Aorta (tissue), 5 donors: ENCODE measurements around the gene SLC39A3. TPM values are rescaled to one million over a fixed set of nuclear protein-coding genes. Genes with fewer than 3 reads are reported as not detected.

Experiments used
- ATAC-seq: fragments of 200-7000 bp; cut with Tn5 transposase; one replicate; pipeline ENCODE4 v1.9.1; 2022; ENCODE audit warnings: moderate library complexity; ENCODE audit not compliant: low FRiP score
- DNase-seq, 2 donors: peaks; one replicate each; pipeline ENCODE4 v3.0.0-alpha.2; 2020
- H3K27ac ChIP-seq, 2 donors: one replicate each; pipeline ENCODE4 v1.5.1; 2013; ENCODE audit warnings: low read length in 2 of 2, mild to moderate bottlenecking in 2 of 2, moderate library complexity in 2 of 2, control low read depth in 1 of 2, inconsistent platforms in 1 of 2, low read depth in 1 of 2
- H3K27me3 ChIP-seq, 2 donors: one replicate each; pipeline ENCODE4 v1.6.1; 2013; ENCODE audit warnings: control low read depth in 1 of 2, low read length in 1 of 2, mild to moderate bottlenecking in 1 of 2, moderate library complexity in 1 of 2; ENCODE audit not compliant: insufficient read depth in 2 of 2, control insufficient read depth in 1 of 2
- H3K36me3 ChIP-seq, 2 donors: one replicate each; pipeline ENCODE4 v1.6.1; 2013; ENCODE audit warnings: control low read depth in 1 of 2, low read length in 1 of 2, mild to moderate bottlenecking in 1 of 2; ENCODE audit not compliant: insufficient read depth in 2 of 2, control insufficient read depth in 1 of 2
- H3K4me1 ChIP-seq, 2 donors: one replicate each; pipeline ENCODE4 v1.6.1; 2013; ENCODE audit warnings: low read length in 2 of 2, control low read depth in 1 of 2, mild to moderate bottlenecking in 1 of 2, moderate library complexity in 1 of 2; ENCODE audit not compliant: insufficient read depth in 2 of 2, control insufficient read depth in 1 of 2
- H3K4me3 ChIP-seq, 2 donors: one replicate each; pipeline ENCODE4 v1.5.1; 2013; ENCODE audit warnings: low read length in 2 of 2, control low read depth in 1 of 2, mild to moderate bottlenecking in 1 of 2
- H3K9me3 ChIP-seq: one replicate; pipeline ENCODE4 v1.6.1; 2013; ENCODE audit warnings: mild to moderate bottlenecking, low read length; ENCODE audit not compliant: control insufficient read depth
- WGBS, 2 donors: extraction: QIAGEN DNeasy Blood & Tissue Kit; methylation state at CpG; one replicate each; pipeline ENCODE4 v1.1.7; 2013; 5-methylcytosine and 5-hydroxymethylcytosine counted together
- intact Hi-C, 2 donors: fragments of 100-400 bp; cut with DNase I; formaldehyde crosslinking; loops; one replicate each; pipeline versions ENCODE4 v1.14.2 to v1.15.0; 2022
- polyA plus RNA-seq, 2 donors: library from polyadenylated mRNA; stranded (reverse); fragments of 200-250 nt; gene quantifications; one replicate each; pipeline ENCODE4 v1.2.3, GENCODE V29; 2013
- total RNA-seq, 2 donors: library from RNA; stranded (reverse); fragmentation: NEBNext Ultra II Directional; extraction: Animal tissue kit (Norgen Biotek cat#: 25700); gene quantifications; one replicate each; pipeline ENCODE4 v1.2.1, GENCODE V29; 2021
- donor health status: healthy with polysubstance abuse.
- donor health status: Bipolar disorder and iron deficiency.
- donor health status: DM: no; HTN: no; CAD: no.
- donor health status: DM: no; HTN: no; CAD: no.
- donor health status: DM: yes; HTN: yes; CAD: no.

Gene SLC39A3
- total and polyA plus RNA-seq, 4 donors: 6.0 to 19.6 (median 13.9) TPM

- WGBS, 2 donors: 70 to 72% methylated on average over 38 to 40 of the region's 40 CpGs
- no peak overlapping the region for H3K4me3 ChIP-seq
- no peaks in the 10 kb centered on the region for H3K36me3 ChIP-seq
- H3K27ac ChIP-seq: no peak overlapping the region
- DNase-seq (peak in 1 of 2 donors; percentile 70), ATAC-seq (no peak)
- no peaks in the 10 kb centered on the region for H3K4me1 ChIP-seq
- H3K27me3 ChIP-seq: no peaks in the 10 kb centered on the region
- intact Hi-C loops: no loop called here
- no peaks in the 10 kb centered on the region for H3K9me3 ChIP-seq
Measured at GRCh38 chr19:2770055-2771013, 30.5 kb upstream of the SLC39A3 start.

GRCh38 chr19:2769218-2769617, 29.4 kb upstream of the SLC39A3 start:
- no peaks in the 10 kb centered on the region for H3K9me3 ChIP-seq
- intact Hi-C loops: no loop called here
- DNase-seq (no peak), ATAC-seq (no peak)
- H3K4me1 ChIP-seq: no peaks in the 10 kb centered on the region
- no peak overlapping the region for H3K27ac ChIP-seq
- H3K27me3 ChIP-seq: no peaks in the 10 kb centered on the region
- H3K4me3 ChIP-seq: no peak overlapping the region
- 95 to 97% methylated on average over 8 of the region's 8 CpGs for WGBS, 2 donors
- H3K36me3 ChIP-seq: no peaks in the 10 kb centered on the region

- Histone ChIP-seq H3K9me3 (no peaks in the 10 kb centered on the region), H3K27ac (no peak overlapping the region), H3K27me3 (no peaks in the 10 kb centered on the region), H3K4me1 (no peaks in the 10 kb centered on the region), H3K4me3 (no peak overlapping the region), H3K36me3 (peaks cover 0 to under 1% of the 10 kb centered on the region in 2 donors)
- intact Hi-C loops: no loop called here
- 91 to 95% methylated on average over 26 to 29 of the region's 29 CpGs for WGBS, 2 donors
- no peak for DNase-seq
- ATAC-seq: no peak
Measured at GRCh38 chr19:2768365-2769132, 28.7 kb upstream of the SLC39A3 start.

- H3K36me3 ChIP-seq: peaks cover 0 to 2% of the 10 kb centered on the region in 2 donors
- ATAC-seq (no peak), DNase-seq (no peak)
- H3K9me3 ChIP-seq: no peaks in the 10 kb centered on the region
- no peak overlapping the region for H3K27ac ChIP-seq
- intact Hi-C loops: no loop called here
- H3K4me3 ChIP-seq: no peak overlapping the region
- H3K4me1 ChIP-seq: no peaks in the 10 kb centered on the region
- H3K27me3 ChIP-seq: no peaks in the 10 kb centered on the region
- WGBS, 2 donors: 90 to 94% methylated on average over 19 of the region's 19 CpGs
Measured at GRCh38 chr19:2767688-2768087, 27.9 kb upstream of the SLC39A3 start.

GRCh38 chr19:2766594-2767372, 27.0 kb upstream of the SLC39A3 start:
- 95% methylated on average over 33 to 35 of the region's 35 CpGs for WGBS, 2 donors
- no peak overlapping the region for H3K4me3 ChIP-seq
- no peaks in the 10 kb centered on the region for H3K27me3 ChIP-seq
- ATAC-seq (no peak), DNase-seq (no peak)
- intact Hi-C loops: no loop called here
- no peaks in the 10 kb centered on the region for H3K4me1 ChIP-seq
- H3K36me3 ChIP-seq: peaks cover 0 to 2% of the 10 kb centered on the region in 2 donors
- no peak overlapping the region for H3K27ac ChIP-seq
- no peaks in the 10 kb centered on the region for H3K9me3 ChIP-seq

- peaks cover 0 to 2% of the 10 kb centered on the region in 2 donors for H3K36me3 ChIP-seq
- no peaks in the 10 kb centered on the region for H3K4me1 ChIP-seq
- no peak overlapping the region for H3K27ac ChIP-seq
- intact Hi-C loops: no loop called here
- WGBS, 2 donors: 71 to 78% methylated on average over 15 of the region's 15 CpGs
- ATAC-seq: no peak
- no peak overlapping the region for H3K4me3 ChIP-seq
- DNase-seq: no peak
- no peaks in the 10 kb centered on the region for H3K9me3 ChIP-seq
- H3K27me3 ChIP-seq: no peaks in the 10 kb centered on the region
Measured at GRCh38 chr19:2765376-2765775, 25.6 kb upstream of the SLC39A3 start.

GRCh38 chr19:2764945-2765344, 25.1 kb upstream of the SLC39A3 start:
- H3K36me3 ChIP-seq: peaks cover 0 to 2% of the 10 kb centered on the region in 2 donors

GRCh38 chr19:2763687-2764086, 23.9 kb upstream of the SLC39A3 start:
- intact Hi-C loops: no loop called here
- no peak for DNase-seq
- Histone ChIP-seq H3K27ac (no peak overlapping the region), H3K9me3 (no peaks in the 10 kb centered on the region), H3K4me3 (no peak overlapping the region), H3K27me3 (no peaks in the 10 kb centered on the region), H3K4me1 (no peaks in the 10 kb centered on the region), H3K36me3 (peaks cover 0 to 2% of the 10 kb centered on the region in 2 donors)
- ATAC-seq: no peak
- 96 to 97% methylated on average over 12 of the region's 12 CpGs for WGBS, 2 donors

More at GRCh38 chr19:2764945-2765344, 25.1 kb upstream of the SLC39A3 start:
- Histone ChIP-seq H3K27me3 (no peaks in the 10 kb centered on the region), H3K4me1 (no peaks in the 10 kb centered on the region), H3K4me3 (no peak overlapping the region), H3K9me3 (no peaks in the 10 kb centered on the region), H3K27ac (no peak overlapping the region)
- WGBS, 2 donors: 96% methylated on average over 21 of the region's 21 CpGs
- intact Hi-C loops: no loop called here
- DNase-seq: no peak
- no peak for ATAC-seq
